ENCODE results near the gene ROPN1B. TPM values are rescaled to one million over a fixed set of nuclear protein-coding genes. Genes with fewer than 3 reads are reported as not detected.
"Not testable (repeated sequence)": the region's sequence is repeated elsewhere in the genome, so short reads cannot be mapped to it uniquely, and the experiment has no call there.

Gene ROPN1B
- total and polyA plus RNA-seq, 2 donors (not counting 1 experiment from before 2014, with no cell fraction given), result not detected

- H3K27ac ChIP-seq (ENCODE audit: insufficient read depth, low read length), result no peak overlapping the region
- H3K4me3 ChIP-seq (replicated peaks in 1 of 4; ENCODE audit: control extremely low read depth in 1 of 4, insufficient read depth in 1 of 4, low read depth in 3 of 4, low read length in 4 of 4), result no peak overlapping the region
- H3K9ac ChIP-seq (ENCODE audit: insufficient read depth, low read length), result no peak overlapping the region
- no peak overlapping the region for H3K4me2 ChIP-seq (ENCODE audit: extremely low read depth, insufficient read depth, low read length)
- H3K4me1 ChIP-seq (ENCODE audit: control insufficient read depth, extremely low read depth, insufficient read depth, low read length), result no peaks in the 10 kb centered on the region
- H3K9me3 ChIP-seq (ENCODE audit: control insufficient read depth, insufficient read depth, low read depth, low read length), result no peaks in the 10 kb centered on the region
- no peaks in the 10 kb centered on the region for H4K20me1 ChIP-seq (ENCODE audit: control insufficient read depth, extremely low read depth, insufficient read depth, low read length)
- no peaks in the 10 kb centered on the region for H3K79me2 ChIP-seq (ENCODE audit: control insufficient read depth, insufficient read depth, low read length)
- no peak overlapping the region for H2AFZ ChIP-seq (ENCODE audit: low read length)
- DNase-seq (ENCODE audit: low read depth in 2 of 2), result no peak
- H3K27me3 ChIP-seq (ENCODE audit: control insufficient read depth, insufficient read depth, low read length), result no peaks in the 10 kb centered on the region
- TF ChIP-seq EZH2 (IDR thresholded peaks at IDR 0.05; ENCODE audit: low read length, missing control alignments), result no peak
- TF ChIP-seq CTCF (conservative IDR thresholded peaks at IDR 0.05 in 1 of 2, IDR thresholded peaks at IDR 0.05 in 1 of 2; ENCODE audit: low read depth in 1 of 2, low read length in 2 of 2), result no peak
- H3K36me3 ChIP-seq (ENCODE audit: control insufficient read depth, insufficient read depth, low read length), result no peaks in the 10 kb centered on the region
These were observed 7.7 kb upstream of the ROPN1B start for GRCh38 chr3:125961289-125961589.

GRCh38 chr3:125963834-125964233 is 5.1 kb upstream of the ROPN1B start:
- H3K36me3 ChIP-seq (ENCODE audit: control insufficient read depth, insufficient read depth, low read length); H3K79me2 ChIP-seq (ENCODE audit: control insufficient read depth, insufficient read depth, low read length); H3K4me1 ChIP-seq (ENCODE audit: control insufficient read depth, extremely low read depth, insufficient read depth, low read length); H4K20me1 ChIP-seq (ENCODE audit: control insufficient read depth, extremely low read depth, insufficient read depth, low read length); H3K9ac ChIP-seq (ENCODE audit: insufficient read depth, low read length); H3K27ac ChIP-seq (ENCODE audit: insufficient read depth, low read length); H3K4me2 ChIP-seq (ENCODE audit: extremely low read depth, insufficient read depth, low read length); H2AFZ ChIP-seq (ENCODE audit: low read length); DNase-seq (ENCODE audit: low read depth in 2 of 2); H3K9me3 ChIP-seq (ENCODE audit: control insufficient read depth, insufficient read depth, low read depth, low read length); H3K4me3 ChIP-seq (replicated peaks in 1 of 4; ENCODE audit: control extremely low read depth in 1 of 4, insufficient read depth in 1 of 4, low read depth in 3 of 4, low read length in 4 of 4); H3K27me3 ChIP-seq (ENCODE audit: control insufficient read depth, insufficient read depth, low read length): not testable (repeated sequence)

GRCh38 chr3:125965505-125965904 is 3.5 kb upstream of the ROPN1B start:
- Histone ChIP-seq H3K9ac (ENCODE audit: insufficient read depth, low read length) (no peak overlapping the region), H3K36me3 (ENCODE audit: control insufficient read depth, insufficient read depth, low read length) (no peaks in the 10 kb centered on the region), H3K9me3 (ENCODE audit: control insufficient read depth, insufficient read depth, low read depth, low read length) (no peaks in the 10 kb centered on the region), H3K4me2 (ENCODE audit: extremely low read depth, insufficient read depth, low read length) (no peak overlapping the region), H3K4me1 (ENCODE audit: control insufficient read depth, extremely low read depth, insufficient read depth, low read length) (no peaks in the 10 kb centered on the region), H3K79me2 (ENCODE audit: control insufficient read depth, insufficient read depth, low read length) (no peaks in the 10 kb centered on the region), H3K27me3 (ENCODE audit: control insufficient read depth, insufficient read depth, low read length) (peaks cover 11% of the 10 kb centered on the region), H2AFZ (ENCODE audit: low read length) (no peak overlapping the region), H4K20me1 (ENCODE audit: control insufficient read depth, extremely low read depth, insufficient read depth, low read length) (no peaks in the 10 kb centered on the region), H3K4me3 (replicated peaks in 1 of 4; ENCODE audit: control extremely low read depth in 1 of 4, insufficient read depth in 1 of 4, low read depth in 3 of 4, low read length in 4 of 4) (no peak overlapping the region), H3K27ac (ENCODE audit: insufficient read depth, low read length) (no peak overlapping the region)
- TF ChIP-seq CTCF (conservative IDR thresholded peaks at IDR 0.05 in 1 of 2, IDR thresholded peaks at IDR 0.05 in 1 of 2; ENCODE audit: low read depth in 1 of 2, low read length in 2 of 2), result no peak
- no peak for TF ChIP-seq EZH2 (IDR thresholded peaks at IDR 0.05; ENCODE audit: low read length, missing control alignments)
- no peak for DNase-seq (ENCODE audit: low read depth in 2 of 2)

GRCh38 chr3:125967156-125967555 is 1.8 kb upstream of the ROPN1B start:
- H3K9me3 ChIP-seq (ENCODE audit: control insufficient read depth, insufficient read depth, low read depth, low read length), result no peaks in the 10 kb centered on the region
- TF ChIP-seq EZH2 (IDR thresholded peaks at IDR 0.05; ENCODE audit: low read length, missing control alignments) (no peak), CTCF (conservative IDR thresholded peaks at IDR 0.05 in 1 of 2, IDR thresholded peaks at IDR 0.05 in 1 of 2; ENCODE audit: low read depth in 1 of 2, low read length in 2 of 2) (no peak)
- H4K20me1 ChIP-seq (ENCODE audit: control insufficient read depth, extremely low read depth, insufficient read depth, low read length), result no peaks in the 10 kb centered on the region
- H3K27me3 ChIP-seq (ENCODE audit: control insufficient read depth, insufficient read depth, low read length), result peaks cover 20% of the 10 kb centered on the region
- H3K36me3 ChIP-seq (ENCODE audit: control insufficient read depth, insufficient read depth, low read length), result no peaks in the 10 kb centered on the region
- no peak overlapping the region for H2AFZ ChIP-seq (ENCODE audit: low read length)
- no peak for DNase-seq (ENCODE audit: low read depth in 2 of 2)
- H3K4me3 ChIP-seq (replicated peaks in 1 of 4; ENCODE audit: control extremely low read depth in 1 of 4, insufficient read depth in 1 of 4, low read depth in 3 of 4, low read length in 4 of 4), result no peak overlapping the region
- H3K9ac ChIP-seq (ENCODE audit: insufficient read depth, low read length), result no peak overlapping the region
- no peaks in the 10 kb centered on the region for H3K4me1 ChIP-seq (ENCODE audit: control insufficient read depth, extremely low read depth, insufficient read depth, low read length)
- H3K79me2 ChIP-seq (ENCODE audit: control insufficient read depth, insufficient read depth, low read length), result no peaks in the 10 kb centered on the region
- no peak overlapping the region for H3K4me2 ChIP-seq (ENCODE audit: extremely low read depth, insufficient read depth, low read length)
- no peak overlapping the region for H3K27ac ChIP-seq (ENCODE audit: insufficient read depth, low read length)

- not testable (repeated sequence) for H3K36me3 ChIP-seq (ENCODE audit: control insufficient read depth, insufficient read depth, low read length); H2AFZ ChIP-seq (ENCODE audit: low read length); H3K4me2 ChIP-seq (ENCODE audit: extremely low read depth, insufficient read depth, low read length); H3K79me2 ChIP-seq (ENCODE audit: control insufficient read depth, insufficient read depth, low read length); H3K4me1 ChIP-seq (ENCODE audit: control insufficient read depth, extremely low read depth, insufficient read depth, low read length); H3K9me3 ChIP-seq (ENCODE audit: control insufficient read depth, insufficient read depth, low read depth, low read length); H3K9ac ChIP-seq (ENCODE audit: insufficient read depth, low read length); DNase-seq (ENCODE audit: low read depth in 2 of 2); H3K4me3 ChIP-seq (replicated peaks in 1 of 4; ENCODE audit: control extremely low read depth in 1 of 4, insufficient read depth in 1 of 4, low read depth in 3 of 4, low read length in 4 of 4); H3K27ac ChIP-seq (ENCODE audit: insufficient read depth, low read length); H4K20me1 ChIP-seq (ENCODE audit: control insufficient read depth, extremely low read depth, insufficient read depth, low read length)
- H3K27me3 ChIP-seq (ENCODE audit: control insufficient read depth, insufficient read depth, low read length), result peaks cover 22% of the 10 kb centered on the region
These were observed 857 bp upstream of the ROPN1B start for GRCh38 chr3:125968121-125968520.

All from fibroblast of lung (primary cell).